ENCODE measurements around the gene NKIRAS2. TPM values are rescaled to one million over a fixed set of nuclear protein-coding genes. Genes with fewer than 3 reads are reported as not detected.
"Not testable (repeated sequence)": the region's sequence is repeated elsewhere in the genome, so short reads cannot be mapped to it uniquely, and the experiment has no call there.

The NKIRAS2 gene
- total RNA-seq, 3 donors from 2014 or later = 29.5 to 34.9 (median 31.1) TPM

- Histone ChIP-seq H3K4me3 (no peak overlapping the region), H3K36me3 (ENCODE audit: low read depth) (no peaks in the 10 kb centered on the region), H3K9me3 (no peaks in the 10 kb centered on the region), H3K4me1 (ENCODE audit: low read depth) (peaks cover 10% of the 10 kb centered on the region)
- no peak for DNase-seq
- intact Hi-C loops (cut with DNase I, micrococcal nuclease) = no loop called here
- peak; percentile 52 for ATAC-seq
- no peak for TF ChIP-seq CTCF (IDR thresholded peaks at IDR 0.05)
Observed at GRCh38 chr17:42009170-42009569, 10.7 kb upstream of the NKIRAS2 start.

- DNase-seq; ATAC-seq; H3K36me3 ChIP-seq (ENCODE audit: low read depth): not testable (repeated sequence)
Observed at GRCh38 chr17:42010266-42010680, 9.6 kb upstream of the NKIRAS2 start.

GRCh38 chr17:42010898-42011516 lies 8.9 kb upstream of the NKIRAS2 start:
- intact Hi-C loops (cut with DNase I, micrococcal nuclease) = no loop called here
- no peak for DNase-seq

More at GRCh38 chr17:42010266-42010680, 9.6 kb upstream of the NKIRAS2 start:
- H3K4me3 ChIP-seq; intact Hi-C loops (cut with DNase I, micrococcal nuclease); H3K9me3 ChIP-seq: not testable (repeated sequence)
- peaks cover 14% of the 10 kb centered on the region for H3K4me1 ChIP-seq (ENCODE audit: low read depth)

GRCh38 chr17:42012363-42012762 lies 7.5 kb upstream of the NKIRAS2 start:
- H3K36me3 ChIP-seq (ENCODE audit: low read depth); ATAC-seq; H3K9me3 ChIP-seq; intact Hi-C loops (cut with DNase I, micrococcal nuclease); DNase-seq; H3K4me3 ChIP-seq: not testable (repeated sequence)
- H3K4me1 ChIP-seq (ENCODE audit: low read depth) = peaks cover 22% of the 10 kb centered on the region

More at GRCh38 chr17:42010898-42011516, 8.9 kb upstream of the NKIRAS2 start:
- Histone ChIP-seq H3K4me1 (ENCODE audit: low read depth) (peaks cover 19% of the 10 kb centered on the region), H3K4me3 (no peak overlapping the region), H3K36me3 (ENCODE audit: low read depth) (no peaks in the 10 kb centered on the region), H3K9me3 (no peaks in the 10 kb centered on the region)
- peak; percentile 34 for ATAC-seq
- no peak for TF ChIP-seq CTCF (IDR thresholded peaks at IDR 0.05)

GRCh38 chr17:42013740-42014139 lies 6.2 kb upstream of the NKIRAS2 start:
- H3K9me3 ChIP-seq; H3K36me3 ChIP-seq (ENCODE audit: low read depth); DNase-seq; intact Hi-C loops (cut with DNase I, micrococcal nuclease); H3K4me3 ChIP-seq; ATAC-seq: not testable (repeated sequence)
- peaks cover 22% of the 10 kb centered on the region for H3K4me1 ChIP-seq (ENCODE audit: low read depth)

GRCh38 chr17:42016411-42016831 lies 3.5 kb upstream of the NKIRAS2 start:
- DNase-seq (peak in 1 of 3 donors; percentile 45), ATAC-seq (peak; percentile 6)
- H3K4me3 ChIP-seq = peak overlapping the region; percentile 72
- H3K9me3 ChIP-seq = no peaks in the 10 kb centered on the region
- no peak for TF ChIP-seq CTCF (IDR thresholded peaks at IDR 0.05)
- peaks cover 36% of the 10 kb centered on the region for H3K4me1 ChIP-seq (ENCODE audit: low read depth)
- H3K36me3 ChIP-seq (ENCODE audit: low read depth) = no peaks in the 10 kb centered on the region
- intact Hi-C loops (cut with DNase I, micrococcal nuclease) = no loop called here

GRCh38 chr17:42016941-42017865 lies 2.7 kb upstream of the NKIRAS2 start, which contains the start of gene DNAJC7:
Gene DNAJC7, minus strand, starts transcription at chr17:42017439. Its CDS starts 23 bp downstream, at chr17:42017416.
- Histone ChIP-seq H3K4me3 (peak within 1 kb of the TSS; percentile 72), H3K9me3 (no peaks in the 10 kb centered on the region), H3K4me1 (ENCODE audit: low read depth) (peaks cover 33% of the 10 kb centered on the region), H3K36me3 (ENCODE audit: low read depth) (no peaks in the 10 kb centered on the region)
- intact Hi-C loops (cut with DNase I, micrococcal nuclease) = no loop called here
- TF ChIP-seq CTCF (IDR thresholded peaks at IDR 0.05) = no peak
- ATAC-seq (peak; percentile 95), DNase-seq (peak; percentile 91 to 96 (median 92))
